Measurements from ENCODE around the gene TPSG1. TPM values are rescaled to one million over a fixed set of nuclear protein-coding genes. Genes with fewer than 3 reads are reported as not detected.

The TPSG1 gene
- total RNA-seq, 1 experiment from 2014 or later, result not detected

DNA sequence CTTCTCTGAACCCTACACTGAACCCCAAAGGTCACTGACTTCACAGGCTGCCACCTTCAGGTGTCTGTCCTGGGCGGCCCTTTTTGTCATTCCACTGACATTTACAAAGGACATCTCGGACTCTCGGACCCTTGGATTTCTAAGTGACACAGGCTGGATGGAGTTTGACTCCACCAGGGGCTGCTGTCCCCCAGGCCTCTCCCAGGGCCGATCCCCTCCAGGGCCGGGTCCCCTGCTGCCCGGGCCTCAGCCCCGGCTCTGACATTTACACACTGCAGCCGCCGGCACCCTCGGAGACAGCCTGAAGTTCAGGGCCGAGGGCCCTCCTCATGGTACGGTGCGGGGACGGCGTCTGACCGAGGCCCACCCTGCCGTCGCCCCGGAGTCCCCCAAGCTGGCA, 48.0 kb downstream of the TPSG1 start (continued):
- TF ChIP-seq, protein P1, sequence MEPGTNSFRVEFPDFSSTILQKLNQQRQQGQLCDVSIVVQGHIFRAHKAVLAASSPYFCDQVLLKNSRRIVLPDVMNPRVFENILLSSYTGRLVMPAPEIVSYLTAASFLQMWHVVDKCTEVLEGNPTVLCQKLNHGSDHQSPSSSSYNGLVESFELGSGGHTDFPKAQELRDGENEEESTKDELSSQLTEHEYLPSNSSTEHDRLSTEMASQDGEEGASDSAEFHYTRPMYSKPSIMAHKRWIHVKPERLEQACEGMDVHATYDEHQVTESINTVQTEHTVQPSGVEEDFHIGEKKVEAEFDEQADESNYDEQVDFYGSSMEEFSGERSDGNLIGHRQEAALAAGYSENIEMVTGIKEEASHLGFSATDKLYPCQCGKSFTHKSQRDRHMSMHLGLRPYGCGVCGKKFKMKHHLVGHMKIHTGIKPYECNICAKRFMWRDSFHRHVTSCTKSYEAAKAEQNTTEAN (CRISPR knock-in tag; IDR thresholded peaks at IDR 0.05), result no peak
- TF ChIP-seq, protein P2, sequence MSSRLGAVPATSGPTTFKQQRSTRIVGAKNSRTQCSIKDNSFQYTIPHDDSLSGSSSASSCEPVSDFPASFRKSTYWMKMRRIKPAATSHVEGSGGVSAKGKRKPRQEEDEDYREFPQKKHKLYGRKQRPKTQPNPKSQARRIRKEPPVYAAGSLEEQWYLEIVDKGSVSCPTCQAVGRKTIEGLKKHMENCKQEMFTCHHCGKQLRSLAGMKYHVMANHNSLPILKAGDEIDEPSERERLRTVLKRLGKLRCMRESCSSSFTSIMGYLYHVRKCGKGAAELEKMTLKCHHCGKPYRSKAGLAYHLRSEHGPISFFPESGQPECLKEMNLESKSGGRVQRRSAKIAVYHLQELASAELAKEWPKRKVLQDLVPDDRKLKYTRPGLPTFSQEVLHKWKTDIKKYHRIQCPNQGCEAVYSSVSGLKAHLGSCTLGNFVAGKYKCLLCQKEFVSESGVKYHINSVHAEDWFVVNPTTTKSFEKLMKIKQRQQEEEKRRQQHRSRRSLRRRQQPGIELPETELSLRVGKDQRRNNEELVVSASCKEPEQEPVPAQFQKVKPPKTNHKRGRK (CRISPR knock-in tag; IDR thresholded peaks at IDR 0.05; ENCODE audit: borderline replicate concordance), result no peak

DNA sequence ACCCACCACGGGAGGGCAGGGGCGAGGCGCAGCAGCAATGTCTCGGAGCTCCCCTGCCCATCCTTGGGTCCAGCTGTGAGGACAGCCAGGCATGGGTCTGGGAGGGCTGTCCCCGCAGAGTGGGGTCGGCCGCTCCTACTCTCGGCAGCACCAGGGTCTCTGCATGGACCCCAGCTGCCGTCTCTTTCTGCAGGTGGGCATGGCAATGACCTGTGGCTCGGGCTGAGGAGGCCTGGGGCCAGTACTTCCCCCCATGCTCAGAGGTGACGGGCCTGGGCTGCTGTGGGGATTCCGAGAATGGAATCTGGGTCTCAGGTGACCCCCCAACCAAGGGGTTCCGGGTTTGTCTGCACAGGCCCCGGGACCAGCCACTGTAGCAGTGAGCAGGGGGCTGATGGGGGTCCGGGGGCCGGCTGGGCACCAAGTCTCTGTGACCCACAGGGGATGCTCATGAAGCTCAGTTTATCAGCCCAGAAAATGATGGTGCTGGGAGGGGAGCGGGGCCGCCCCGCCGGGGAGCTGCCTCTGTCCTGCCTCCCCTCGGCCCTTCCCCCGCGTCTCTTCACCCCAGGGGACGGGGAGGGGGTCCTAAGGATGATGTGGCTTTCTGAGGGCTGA, 48.7 kb downstream of the TPSG1 start:
- ChIA-PET POLR2A (no interaction called here), CTCF (no interaction called here)
- Mint-ChIP-seq H3K27ac (no peak overlapping the region), H3K9me3 (no peaks in the 10 kb centered on the region), H3K4me1 (no peaks in the 10 kb centered on the region), H3K36me3 (no peaks in the 10 kb centered on the region), H3K27me3 (ENCODE audit: low read depth) (no peaks in the 10 kb centered on the region), H3K4me3 (no peak overlapping the region)
- DNase-seq (ENCODE audit: low spot score), result no peak
- TF ChIP-seq, protein P3, sequence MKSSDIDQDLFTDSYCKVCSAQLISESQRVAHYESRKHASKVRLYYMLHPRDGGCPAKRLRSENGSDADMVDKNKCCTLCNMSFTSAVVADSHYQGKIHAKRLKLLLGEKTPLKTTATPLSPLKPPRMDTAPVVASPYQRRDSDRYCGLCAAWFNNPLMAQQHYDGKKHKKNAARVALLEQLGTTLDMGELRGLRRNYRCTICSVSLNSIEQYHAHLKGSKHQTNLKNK (CRISPR knock-in tag; IDR thresholded peaks at IDR 0.05), result no peak
- TF ChIP-seq MXD4 (CRISPR knock-in tag; IDR thresholded peaks at IDR 0.05; ENCODE audit: borderline replicate concordance) (no peak), NR1H2 (CRISPR knock-in tag; IDR thresholded peaks at IDR 0.05) (no peak), ZNF416 (CRISPR knock-in tag; IDR thresholded peaks at IDR 0.05) (no peak), TCF7 (CRISPR knock-in tag; IDR thresholded peaks at IDR 0.05; ENCODE audit: low read depth) (no peak), GRHL2 (CRISPR knock-in tag; IDR thresholded peaks at IDR 0.05; ENCODE audit: insufficient replicate concordance, severe bottlenecking) (no peak), ZNF232 (CRISPR knock-in tag; IDR thresholded peaks at IDR 0.05) (no peak), SP1 (CRISPR knock-in tag; conservative IDR thresholded peaks at IDR 0.05) (no peak), NFATC4 (CRISPR knock-in tag; IDR thresholded peaks at IDR 0.05) (no peak), EMX1 (CRISPR knock-in tag; IDR thresholded peaks at IDR 0.05) (no peak), SMAD3 (CRISPR knock-in tag; IDR thresholded peaks at IDR 0.05; ENCODE audit: borderline replicate concordance) (no peak), TEAD4 (CRISPR knock-in tag; IDR thresholded peaks at IDR 0.05) (no peak), JAZF1 (CRISPR knock-in tag; IDR thresholded peaks at IDR 0.05) (no peak)
- TF ChIP-seq, protein P4, sequence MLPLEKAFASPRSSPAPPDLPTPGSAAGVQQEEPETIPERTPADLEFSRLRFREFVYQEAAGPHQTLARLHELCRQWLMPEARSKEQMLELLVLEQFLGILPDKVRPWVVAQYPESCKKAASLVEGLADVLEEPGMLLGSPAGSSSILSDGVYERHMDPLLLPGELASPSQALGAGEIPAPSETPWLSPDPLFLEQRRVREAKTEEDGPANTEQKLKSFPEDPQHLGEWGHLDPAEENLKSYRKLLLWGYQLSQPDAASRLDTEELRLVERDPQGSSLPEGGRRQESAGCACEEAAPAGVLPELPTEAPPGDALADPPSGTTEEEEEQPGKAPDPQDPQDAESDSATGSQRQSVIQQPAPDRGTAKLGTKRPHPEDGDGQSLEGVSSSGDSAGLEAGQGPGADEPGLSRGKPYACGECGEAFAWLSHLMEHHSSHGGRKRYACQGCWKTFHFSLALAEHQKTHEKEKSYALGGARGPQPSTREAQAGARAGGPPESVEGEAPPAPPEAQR (CRISPR knock-in tag; IDR thresholded peaks at IDR 0.05), result no peak
- TF ChIP-seq, protein P5, sequence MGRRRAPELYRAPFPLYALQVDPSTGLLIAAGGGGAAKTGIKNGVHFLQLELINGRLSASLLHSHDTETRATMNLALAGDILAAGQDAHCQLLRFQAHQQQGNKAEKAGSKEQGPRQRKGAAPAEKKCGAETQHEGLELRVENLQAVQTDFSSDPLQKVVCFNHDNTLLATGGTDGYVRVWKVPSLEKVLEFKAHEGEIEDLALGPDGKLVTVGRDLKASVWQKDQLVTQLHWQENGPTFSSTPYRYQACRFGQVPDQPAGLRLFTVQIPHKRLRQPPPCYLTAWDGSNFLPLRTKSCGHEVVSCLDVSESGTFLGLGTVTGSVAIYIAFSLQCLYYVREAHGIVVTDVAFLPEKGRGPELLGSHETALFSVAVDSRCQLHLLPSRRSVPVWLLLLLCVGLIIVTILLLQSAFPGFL (CRISPR knock-in tag; IDR thresholded peaks at IDR 0.05; ENCODE audit: borderline replicate concordance), result no peak
- TF ChIP-seq, protein P6, sequence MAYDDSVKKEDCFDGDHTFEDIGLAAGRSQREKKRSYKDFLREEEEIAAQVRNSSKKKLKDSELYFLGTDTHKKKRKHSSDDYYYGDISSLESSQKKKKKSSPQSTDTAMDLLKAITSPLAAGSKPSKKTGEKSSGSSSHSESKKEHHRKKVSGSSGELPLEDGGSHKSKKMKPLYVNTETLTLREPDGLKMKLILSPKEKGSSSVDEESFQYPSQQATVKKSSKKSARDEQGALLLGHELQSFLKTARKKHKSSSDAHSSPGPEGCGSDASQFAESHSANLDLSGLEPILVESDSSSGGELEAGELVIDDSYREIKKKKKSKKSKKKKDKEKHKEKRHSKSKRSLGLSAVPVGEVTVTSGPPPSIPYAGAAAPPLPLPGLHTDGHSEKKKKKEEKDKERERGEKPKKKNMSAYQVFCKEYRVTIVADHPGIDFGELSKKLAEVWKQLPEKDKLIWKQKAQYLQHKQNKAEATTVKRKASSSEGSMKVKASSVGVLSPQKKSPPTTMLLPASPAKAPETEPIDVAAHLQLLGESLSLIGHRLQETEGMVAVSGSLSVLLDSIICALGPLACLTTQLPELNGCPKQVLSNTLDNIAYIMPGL (CRISPR knock-in tag; IDR thresholded peaks at IDR 0.05), result no peak
- TF ChIP-seq, protein P7, sequence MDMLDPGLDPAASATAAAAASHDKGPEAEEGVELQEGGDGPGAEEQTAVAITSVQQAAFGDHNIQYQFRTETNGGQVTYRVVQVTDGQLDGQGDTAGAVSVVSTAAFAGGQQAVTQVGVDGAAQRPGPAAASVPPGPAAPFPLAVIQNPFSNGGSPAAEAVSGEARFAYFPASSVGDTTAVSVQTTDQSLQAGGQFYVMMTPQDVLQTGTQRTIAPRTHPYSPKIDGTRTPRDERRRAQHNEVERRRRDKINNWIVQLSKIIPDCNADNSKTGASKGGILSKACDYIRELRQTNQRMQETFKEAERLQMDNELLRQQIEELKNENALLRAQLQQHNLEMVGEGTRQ (CRISPR knock-in tag; IDR thresholded peaks at IDR 0.05), result no peak
- no peak for ATAC-seq
